Mesothelial cell of epicardium (in vitro differentiated cells): ENCODE data around the gene ARNT2. TPM values are rescaled to one million over a fixed set of nuclear protein-coding genes. Genes with fewer than 3 reads are reported as not detected.
"Not testable (repeated sequence)": the region's sequence is repeated elsewhere in the genome, so short reads cannot be mapped to it uniquely, and the experiment has no call there.

Experiments used
- DNase-seq, 2 experiments: peaks; one replicate each; pipeline ENCODE4 v3.0.0; 2021; ENCODE audit warnings: low spot score in 2 of 2; ENCODE audit not compliant: unreplicated experiment in 2 of 2
- H3K27ac Mint-ChIP-seq: 2 replicates; pipeline ENCODE4 v1.8.0; 2021; ENCODE audit warnings: mixed read lengths
- H3K27me3 Mint-ChIP-seq: 2 replicates; pipeline ENCODE4 v1.8.0; 2021; ENCODE audit warnings: low read depth, mixed read lengths
- H3K36me3 Mint-ChIP-seq: 2 replicates; pipeline ENCODE4 v1.8.0; 2021; ENCODE audit warnings: mixed read lengths
- H3K4me1 Mint-ChIP-seq: 2 replicates; pipeline ENCODE4 v1.8.0; 2021; ENCODE audit warnings: mixed read lengths
- H3K4me3 Mint-ChIP-seq: 2 replicates; pipeline ENCODE4 v1.8.0; 2021; ENCODE audit warnings: mild to moderate bottlenecking, moderate library complexity, mixed read lengths
- H3K9me3 Mint-ChIP-seq: 2 replicates; pipeline ENCODE4 v1.8.0; 2021; ENCODE audit warnings: mixed read lengths
- microRNA-seq: library from miRNA; unstranded; fragments of <30 nt; microRNA quantifications from one replicate; pipeline ENCODE4 v1.2.0, GENCODE V29; 2021; ENCODE audit warnings: inconsistent platforms, mixed read lengths
- total RNA-seq: library from RNA; stranded (reverse); gene quantifications from 3 replicates; pipeline ENCODE4 v1.2.1, GENCODE V29; 2021
- TF ChIP-seq, protein P1 (sequence below): fragments of 200-600 bp; sonication (generic); IDR thresholded peaks from one replicate; pipeline ENCODE4 v1.5.0; 2021; ENCODE audit warnings: antibody characterized with exemption; ENCODE audit not compliant: unreplicated experiment

Gene ARNT2
- total RNA-seq, 1 donor from 2014 or later = 20.2 TPM

DNA sequence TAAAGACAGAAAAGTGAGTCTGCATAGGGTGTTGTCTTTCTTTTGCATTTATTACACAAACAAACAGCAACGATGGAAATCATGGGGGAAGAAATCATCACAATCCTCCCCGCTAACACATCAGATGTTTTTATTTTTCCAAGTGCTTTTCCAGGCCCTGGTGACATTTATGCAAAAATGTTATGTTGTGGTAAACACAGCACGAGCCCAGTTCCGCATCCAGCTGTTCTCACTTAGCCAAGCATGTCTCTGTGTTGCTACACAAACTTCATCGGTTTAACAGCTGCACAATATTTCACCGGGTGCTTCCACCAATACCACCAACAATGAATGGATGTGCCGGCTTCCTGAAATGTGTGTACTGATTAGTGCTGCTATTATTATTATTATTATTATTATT is 237.2 kb downstream of the ARNT2 start:
- Mint-ChIP-seq H3K27me3 (peaks cover 4% of the 10 kb centered on the region), H3K9me3 (peaks cover 20% of the 10 kb centered on the region), H3K4me3 (no peak overlapping the region), H3K36me3 (peaks cover 3% of the 10 kb centered on the region), H3K27ac (no peak overlapping the region), H3K4me1 (no peaks in the 10 kb centered on the region)
- no peak for DNase-seq
- TF ChIP-seq, protein P1, sequence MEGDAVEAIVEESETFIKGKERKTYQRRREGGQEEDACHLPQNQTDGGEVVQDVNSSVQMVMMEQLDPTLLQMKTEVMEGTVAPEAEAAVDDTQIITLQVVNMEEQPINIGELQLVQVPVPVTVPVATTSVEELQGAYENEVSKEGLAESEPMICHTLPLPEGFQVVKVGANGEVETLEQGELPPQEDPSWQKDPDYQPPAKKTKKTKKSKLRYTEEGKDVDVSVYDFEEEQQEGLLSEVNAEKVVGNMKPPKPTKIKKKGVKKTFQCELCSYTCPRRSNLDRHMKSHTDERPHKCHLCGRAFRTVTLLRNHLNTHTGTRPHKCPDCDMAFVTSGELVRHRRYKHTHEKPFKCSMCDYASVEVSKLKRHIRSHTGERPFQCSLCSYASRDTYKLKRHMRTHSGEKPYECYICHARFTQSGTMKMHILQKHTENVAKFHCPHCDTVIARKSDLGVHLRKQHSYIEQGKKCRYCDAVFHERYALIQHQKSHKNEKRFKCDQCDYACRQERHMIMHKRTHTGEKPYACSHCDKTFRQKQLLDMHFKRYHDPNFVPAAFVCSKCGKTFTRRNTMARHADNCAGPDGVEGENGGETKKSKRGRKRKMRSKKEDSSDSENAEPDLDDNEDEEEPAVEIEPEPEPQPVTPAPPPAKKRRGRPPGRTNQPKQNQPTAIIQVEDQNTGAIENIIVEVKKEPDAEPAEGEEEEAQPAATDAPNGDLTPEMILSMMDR = no peak

DNA sequence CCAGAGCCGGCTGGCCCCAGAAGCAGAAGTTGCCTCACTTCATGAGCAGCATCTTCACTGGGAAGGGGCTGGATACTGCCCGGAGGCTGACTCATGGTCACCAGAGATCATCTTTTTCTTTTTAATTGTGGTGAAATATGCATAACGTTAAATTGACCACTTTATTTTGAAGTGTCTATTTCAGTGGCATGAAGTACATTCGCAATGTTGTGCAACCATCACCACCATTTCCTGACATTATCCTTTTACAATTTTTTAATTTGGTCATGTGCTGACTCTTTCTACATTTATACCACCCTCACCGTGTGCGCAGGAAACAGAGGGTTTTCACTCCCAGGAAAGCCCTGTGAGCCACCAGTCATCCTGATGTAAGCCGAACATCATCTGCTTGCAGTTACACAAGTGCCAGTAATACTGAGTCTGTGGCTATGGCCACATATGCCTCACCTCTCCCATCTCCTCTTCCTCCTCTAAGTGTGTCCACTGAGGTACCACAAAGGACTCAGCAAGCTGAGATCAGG is 239.3 kb downstream of the ARNT2 start:
- DNase-seq = no peak
- Mint-ChIP-seq H3K27ac (no peak overlapping the region), H3K4me3 (no peak overlapping the region), H3K4me1 (no peaks in the 10 kb centered on the region), H3K27me3 (peaks cover 3% of the 10 kb centered on the region), H3K36me3 (peaks cover 3% of the 10 kb centered on the region), H3K9me3 (peaks cover 30% of the 10 kb centered on the region)
- TF ChIP-seq, protein P1 = no peak

DNA sequence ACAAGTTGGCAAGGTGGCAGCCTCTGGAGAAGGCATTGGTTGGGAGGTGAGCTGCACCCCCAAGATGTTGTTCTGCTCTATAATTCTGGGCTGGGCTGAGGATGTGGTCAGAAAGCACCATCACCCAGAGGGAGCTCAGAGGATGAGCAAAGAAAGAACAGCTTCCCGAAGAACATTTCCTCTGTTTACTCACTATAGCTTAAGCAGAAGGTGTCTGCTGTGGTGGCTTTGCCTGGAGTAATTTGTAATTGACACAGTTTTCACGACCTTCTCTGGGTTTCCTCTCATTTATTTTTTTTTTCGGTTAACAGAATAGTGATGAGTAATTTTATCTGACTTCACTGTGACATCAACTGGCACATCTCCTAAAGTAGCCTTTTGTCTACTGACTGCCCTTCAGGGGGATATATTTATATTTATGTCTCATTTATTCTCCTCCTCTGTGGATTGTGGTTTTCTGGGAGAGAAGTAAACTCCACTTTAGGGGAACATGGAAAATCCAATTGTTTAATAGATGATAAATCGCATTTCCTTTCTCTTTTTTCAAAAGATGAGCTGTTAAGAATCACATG is 241.4 kb downstream of the ARNT2 start:
- Mint-ChIP-seq H3K27me3 (peaks cover 3% of the 10 kb centered on the region), H3K4me3 (no peak overlapping the region)
- TF ChIP-seq, protein P1 = no peak

DNA sequence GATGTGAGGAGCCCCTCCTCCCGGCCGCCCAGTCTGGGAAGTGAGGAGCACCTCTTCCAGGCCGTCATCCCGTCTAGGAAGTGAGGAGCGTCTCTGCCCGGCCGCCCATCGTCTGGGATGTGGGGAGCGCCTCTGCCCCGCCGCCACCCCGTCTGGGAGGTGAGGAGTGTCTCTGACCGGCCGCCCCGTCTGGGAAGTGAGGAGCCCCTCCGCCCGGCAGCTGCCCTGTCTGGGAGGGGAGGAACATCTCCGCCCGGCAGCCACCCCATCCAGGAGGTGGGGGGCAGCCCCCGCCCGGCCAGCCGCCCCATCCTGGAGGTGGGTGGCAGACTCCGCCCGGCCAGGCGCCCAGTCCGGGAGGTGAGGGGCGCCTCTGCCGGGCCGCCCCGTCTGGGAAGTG is 243.2 kb downstream of the ARNT2 start:
- H3K27ac Mint-ChIP-seq, H3K27me3 Mint-ChIP-seq, H3K36me3 Mint-ChIP-seq, DNase-seq, H3K4me3 Mint-ChIP-seq, H3K4me1 Mint-ChIP-seq: not testable (repeated sequence)
- H3K9me3 Mint-ChIP-seq = peaks cover 23% of the 10 kb centered on the region

More for the DNA sequence above, 241.4 kb downstream of the ARNT2 start:
- Mint-ChIP-seq H3K36me3 (peaks cover 3% of the 10 kb centered on the region), H3K9me3 (peaks cover 30% of the 10 kb centered on the region), H3K27ac (no peak overlapping the region), H3K4me1 (no peaks in the 10 kb centered on the region)
- DNase-seq = no peak

Small RNA genes within 50 kb of the gene (microRNA-seq; reads per million reads assigned to microRNA genes)
- not detected for gene MIR5572

Other genes starting within 250 kb of the ARNT2 start
- gene CTXND1, start 152.2 kb upstream of the ARNT2 start, total RNA-seq = not detected in 3 replicates